MCF 10A (cell line): ENCODE measurements around the gene ACTL8. TPM values are rescaled to one million over a fixed set of nuclear protein-coding genes. Genes with fewer than 3 reads are reported as not detected.

Experiments
- BruUV-seq: library from RNA; stranded (reverse); fragments of 400-500 nt; replicated peaks from 2 replicates; lab custom pipeline; 2021; lab: Mats Ljungman, UMichigan
- CTCF ChIA-PET: fragments of 300-600 bp; sonication (Branson Sonifier 250); formaldehyde crosslinking; extraction: SDS; loops from one replicate; lab custom pipeline; 2021; ENCODE audit warnings: antibody characterized with exemption, inconsistent platforms; lab: Yijun Ruan, JAX
- POLR2A ChIA-PET: fragments of 300-600, 350-650 bp; sonication (Branson Sonifier 250); formaldehyde crosslinking; extraction: SDS; loops from one replicate; lab custom pipeline; 2020; ENCODE audit warnings: antibody characterized with exemption, inconsistent platforms; lab: Yijun Ruan, JAX
- DNase-seq: peaks from one replicate; pipeline ENCODE4 v3.0.0-alpha.2; 2018; ENCODE audit not compliant: unreplicated experiment
- H3K27ac Mint-ChIP-seq: one replicate; pipeline ENCODE4 v1.8.0; 2022; ENCODE audit warnings: mild to moderate bottlenecking, low read depth, mixed read lengths; ENCODE audit not compliant: unreplicated experiment
- H3K27me3 Mint-ChIP-seq: one replicate; pipeline ENCODE4 v1.8.0; 2022; ENCODE audit warnings: mixed read lengths; ENCODE audit not compliant: insufficient read depth, unreplicated experiment
- H3K36me3 Mint-ChIP-seq: one replicate; pipeline ENCODE4 v1.8.0; 2022; ENCODE audit warnings: mild to moderate bottlenecking, moderate library complexity, mixed read lengths; ENCODE audit not compliant: insufficient read depth, unreplicated experiment
- H3K4me1 Mint-ChIP-seq: one replicate; pipeline ENCODE4 v1.8.0; 2022; ENCODE audit warnings: mixed read lengths; ENCODE audit not compliant: insufficient read depth, unreplicated experiment
- H3K4me3 Mint-ChIP-seq: one replicate; pipeline ENCODE4 v1.8.0; 2022; ENCODE audit warnings: mild to moderate bottlenecking, moderate library complexity, mixed read lengths; ENCODE audit not compliant: unreplicated experiment
- H3K9me3 Mint-ChIP-seq: one replicate; pipeline ENCODE4 v1.8.0; 2022; ENCODE audit warnings: mixed read lengths; ENCODE audit not compliant: unreplicated experiment
- CTCF ChIP-seq: fragments of 200-600 bp; IDR thresholded peaks from one replicate; pipeline ENCODE4 v1.8.0; 2022; ENCODE audit warnings: antibody characterized with exemption, mild to moderate bottlenecking; ENCODE audit not compliant: unreplicated experiment
- intact Hi-C: fragments of 100-400 bp; cut with micrococcal nuclease; formaldehyde crosslinking; loops from 2 replicates; pipeline ENCODE4 v1.14.1; 2022
- total RNA-seq: library from RNA; stranded (reverse); gene quantifications from 2 replicates; pipeline ENCODE4 v1.2.3, GENCODE V29; 2022

Gene ACTL8
- total RNA-seq, 1 experiment from 2014 or later: 0.23 TPM

DNA sequence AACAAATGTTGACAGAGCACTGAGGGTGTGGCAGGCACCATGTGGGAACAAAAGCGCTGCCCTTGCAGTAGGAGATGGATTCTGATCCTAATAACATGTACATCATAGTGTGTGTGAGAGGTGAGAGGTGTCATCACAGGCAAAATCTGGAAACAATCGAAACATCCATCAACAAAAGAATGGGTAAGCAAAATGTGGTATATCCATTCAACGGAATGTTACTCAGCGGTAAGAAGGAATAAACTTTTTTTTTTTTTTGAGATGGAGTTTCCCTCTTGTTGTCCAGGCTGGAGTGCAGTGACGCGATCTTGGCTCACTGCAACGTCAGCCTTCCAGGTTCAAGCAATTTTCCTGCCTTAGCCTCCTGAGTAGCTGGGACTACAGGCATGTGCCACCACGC, 112.3 kb downstream of the ACTL8 start:
- CTCF ChIA-PET: no interaction called here
- Mint-ChIP-seq H3K36me3 (no peaks in the 10 kb centered on the region), H3K27me3 (no peaks in the 10 kb centered on the region), H3K4me3 (no peak overlapping the region), H3K9me3 (peaks cover 5% of the 10 kb centered on the region), H3K27ac (no peak overlapping the region), H3K4me1 (peaks cover 22% of the 10 kb centered on the region)
- DNase-seq: no peak
- BruUV-seq: no TSS peak
- intact Hi-C loops: no loop called here
- TF ChIP-seq CTCF: no peak
- POLR2A ChIA-PET: no interaction called here

DNA sequence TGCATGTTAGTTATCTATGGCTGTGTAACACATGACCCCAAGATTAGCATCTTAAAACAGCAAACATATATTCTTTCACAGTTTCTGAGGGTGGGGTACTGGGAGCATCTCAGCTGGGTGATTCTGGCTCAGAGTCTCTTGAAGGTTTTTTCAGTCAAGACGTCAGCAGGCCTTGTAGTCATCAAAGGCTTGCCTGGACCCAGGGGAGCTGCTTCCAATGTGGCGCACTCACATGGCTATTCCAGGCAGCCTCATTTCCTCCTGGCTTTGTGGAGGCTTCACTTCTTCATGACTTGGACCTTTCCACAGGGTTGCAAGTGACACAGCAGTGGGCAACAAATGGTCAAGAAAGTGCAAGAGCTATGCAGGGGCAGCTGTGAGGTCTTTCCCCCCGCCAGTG, 114.7 kb downstream of the ACTL8 start:
- peaks cover 46% of the 10 kb centered on the region for H3K4me1 Mint-ChIP-seq

GRCh38 chr1:17870679-17871078, 115.5 kb downstream of the ACTL8 start:
- POLR2A ChIA-PET: no interaction called here
- no peak for TF ChIP-seq CTCF
- H3K4me1 Mint-ChIP-seq: peaks cover 54% of the 10 kb centered on the region

More for the DNA sequence above, 114.7 kb downstream of the ACTL8 start:
- intact Hi-C loops: no loop called here
- POLR2A ChIA-PET: no interaction called here
- BruUV-seq: no TSS peak
- TF ChIP-seq CTCF: no peak
- H3K36me3 Mint-ChIP-seq: no peaks in the 10 kb centered on the region
- no peak overlapping the region for H3K4me3 Mint-ChIP-seq
- no peaks in the 10 kb centered on the region for H3K27me3 Mint-ChIP-seq
- no peak for DNase-seq
- no peak overlapping the region for H3K27ac Mint-ChIP-seq
- H3K9me3 Mint-ChIP-seq: peaks cover 5% of the 10 kb centered on the region
- CTCF ChIA-PET: no interaction called here

GRCh38 chr1:17873007-17873675, 118.0 kb downstream of the ACTL8 start:
- Mint-ChIP-seq H3K27me3 (no peaks in the 10 kb centered on the region), H3K27ac (peak overlapping the region; percentile 70), H3K36me3 (no peaks in the 10 kb centered on the region), H3K9me3 (peaks cover 5% of the 10 kb centered on the region), H3K4me1 (peaks cover 45% of the 10 kb centered on the region), H3K4me3 (peak overlapping the region; percentile 40)
- peak; percentile 50 for DNase-seq
- intact Hi-C loops: no loop called here
- no TSS peak for BruUV-seq
- ChIA-PET CTCF (no interaction called here), POLR2A (no interaction called here)
- TF ChIP-seq CTCF: no peak

More at GRCh38 chr1:17870679-17871078, 115.5 kb downstream of the ACTL8 start:
- H3K9me3 Mint-ChIP-seq: peaks cover 5% of the 10 kb centered on the region
- DNase-seq: no peak
- no peaks in the 10 kb centered on the region for H3K36me3 Mint-ChIP-seq
- no TSS peak for BruUV-seq
- CTCF ChIA-PET: interaction anchor here (0.6 kb wide), 1 partner anchor 178 kb away, joined by 3 read pairs; no protein-coding TSS in a partner anchor
- intact Hi-C loops: no loop called here
- H3K27ac Mint-ChIP-seq: no peak overlapping the region
- H3K27me3 Mint-ChIP-seq: no peaks in the 10 kb centered on the region
- H3K4me3 Mint-ChIP-seq: no peak overlapping the region
